ENCODE data around the gene CUTA. TPM values are rescaled to one million over a fixed set of nuclear protein-coding genes. Genes with fewer than 3 reads are reported as not detected.

The CUTA gene
- total and polyA plus RNA-seq, 2 of the 13 experiments (the other 11 are each of a cell fraction or from before 2014, with no cell fraction given): 170 to 180 TPM

GRCh38 chr6:33454009-33454946, 36.4 kb upstream of the CUTA start, which contains the start of gene ZBTB9 (continued):
- peak; percentile 97; the same call in 1 of the 2 replicates for TF ChIP-seq SIN3A (IDR thresholded peaks at IDR 0.05; ENCODE audit: borderline replicate concordance, low read depth, low read length)
- TF ChIP-seq ZBTB44 (CRISPR knock-in tag; IDR thresholded peaks at IDR 0.05): peak; percentile 28; the same call in 1 of the 2 replicates
- no peak for TF ChIP-seq CEBPZ (IDR thresholded peaks at IDR 0.05; ENCODE audit: low read length)
- TF ChIP-seq ZNF777 (CRISPR knock-in tag; IDR thresholded peaks at IDR 0.05): no peak
- TF ChIP-seq ETS1 (CRISPR knock-in tag; IDR thresholded peaks at IDR 0.05): peak; percentile 88; the same call in 1 of the 2 replicates
- peak; percentile 45; the same call in 1 of the 2 replicates for TF ChIP-seq PPARG (CRISPR knock-in tag; conservative IDR thresholded peaks at IDR 0.05)
- no peak for TF ChIP-seq MATR3 (CRISPR knock-in tag; IDR thresholded peaks at IDR 0.05)
- peak; percentile 67 for TF ChIP-seq ZNF503 (CRISPR knock-in tag; IDR thresholded peaks at IDR 0.05)
- no peak for TF ChIP-seq HHEX (CRISPR knock-in tag; IDR thresholded peaks at IDR 0.05)
- peak; percentile 71; the same call in 1 of the 2 replicates for TF ChIP-seq LBX2 (CRISPR knock-in tag; IDR thresholded peaks at IDR 0.05; ENCODE audit: borderline replicate concordance)
- no peak for TF ChIP-seq SIX4 (CRISPR knock-in tag; IDR thresholded peaks at IDR 0.05)
- peak; percentile 95; the same call in 1 of the 2 replicates for TF ChIP-seq ZNF782 (CRISPR knock-in tag; IDR thresholded peaks at IDR 0.05; ENCODE audit: borderline replicate concordance)
- TF ChIP-seq SALL2 (CRISPR knock-in tag; IDR thresholded peaks at IDR 0.05): peak; percentile 88; the same call in 1 of the 2 replicates
- TF ChIP-seq MLXIP (CRISPR knock-in tag; IDR thresholded peaks at IDR 0.05; ENCODE audit: borderline replicate concordance): no peak
- peak; percentile 96 for TF ChIP-seq SRSF1 (optimal IDR thresholded peaks at IDR 0.05; ENCODE audit: low read depth, low read length)
- TF ChIP-seq ZNF766 (CRISPR knock-in tag; IDR thresholded peaks at IDR 0.05; ENCODE audit: borderline replicate concordance): no peak; the same call in 1 of the 2 replicates

Measured in HepG2 (cell line).